ENCODE measurements around the gene SCN4B. TPM values are rescaled to one million over a fixed set of nuclear protein-coding genes. Genes with fewer than 3 reads are reported as not detected.

Gene SCN4B
- total and polyA plus RNA-seq, 4 donors: 0.05 to 0.67 (median 0.42) TPM; not detected in 1

DNA sequence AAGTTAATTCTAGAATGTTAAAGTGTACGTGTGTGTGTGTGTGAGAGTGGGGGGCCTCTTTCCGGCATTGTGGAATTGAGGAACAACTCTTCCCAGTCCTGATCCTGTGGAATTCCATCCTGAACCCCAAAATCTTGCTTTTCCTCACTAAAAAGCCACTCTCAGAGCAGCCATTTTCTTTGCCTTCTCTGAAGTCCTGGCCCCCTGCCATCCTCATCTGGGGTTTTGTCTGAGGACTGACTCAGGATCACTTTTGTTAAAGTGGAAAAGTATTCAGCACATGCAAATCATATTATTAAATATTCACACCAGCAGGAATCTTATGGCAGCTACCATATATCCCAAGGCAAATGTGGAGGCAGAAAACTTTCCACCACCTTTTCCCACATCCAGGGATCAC lies 3.8 kb downstream of the SCN4B start:
- no peak overlapping the region for H3K27ac ChIP-seq (ENCODE audit: low read depth in 1 of 2, low read length in 2 of 2)
- no peak overlapping the region for H3K9ac ChIP-seq (ENCODE audit: low read depth in 1 of 2, low read length in 2 of 2)
- no peak for DNase-seq (ENCODE audit: low spot score)
- no peaks in the 10 kb centered on the region for H3K36me3 ChIP-seq (ENCODE audit: control insufficient read depth in 4 of 4, insufficient read depth in 3 of 4, low read depth in 1 of 4, low read length in 3 of 4)
- H3K27me3 ChIP-seq (ENCODE audit: control insufficient read depth in 4 of 4, insufficient read depth in 4 of 4, low read length in 3 of 4): peaks cover 0 to 7% (median 5%) of the 10 kb centered on the region in 4 donors
- no peak for TF ChIP-seq HNF4A (conservative IDR thresholded peaks at IDR 0.05)
- TF ChIP-seq, protein P1, sequence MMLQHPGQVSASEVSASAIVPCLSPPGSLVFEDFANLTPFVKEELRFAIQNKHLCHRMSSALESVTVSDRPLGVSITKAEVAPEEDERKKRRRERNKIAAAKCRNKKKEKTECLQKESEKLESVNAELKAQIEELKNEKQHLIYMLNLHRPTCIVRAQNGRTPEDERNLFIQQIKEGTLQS (IDR thresholded peaks at IDR 0.05): no peak
- TF ChIP-seq GABPA (IDR thresholded peaks at IDR 0.05 in 1 of 2, conservative IDR thresholded peaks at IDR 0.05 in 1 of 2): no peak
- no peak for TF ChIP-seq TAF1 (conservative IDR thresholded peaks at IDR 0.05)
- TF ChIP-seq, protein P2, sequence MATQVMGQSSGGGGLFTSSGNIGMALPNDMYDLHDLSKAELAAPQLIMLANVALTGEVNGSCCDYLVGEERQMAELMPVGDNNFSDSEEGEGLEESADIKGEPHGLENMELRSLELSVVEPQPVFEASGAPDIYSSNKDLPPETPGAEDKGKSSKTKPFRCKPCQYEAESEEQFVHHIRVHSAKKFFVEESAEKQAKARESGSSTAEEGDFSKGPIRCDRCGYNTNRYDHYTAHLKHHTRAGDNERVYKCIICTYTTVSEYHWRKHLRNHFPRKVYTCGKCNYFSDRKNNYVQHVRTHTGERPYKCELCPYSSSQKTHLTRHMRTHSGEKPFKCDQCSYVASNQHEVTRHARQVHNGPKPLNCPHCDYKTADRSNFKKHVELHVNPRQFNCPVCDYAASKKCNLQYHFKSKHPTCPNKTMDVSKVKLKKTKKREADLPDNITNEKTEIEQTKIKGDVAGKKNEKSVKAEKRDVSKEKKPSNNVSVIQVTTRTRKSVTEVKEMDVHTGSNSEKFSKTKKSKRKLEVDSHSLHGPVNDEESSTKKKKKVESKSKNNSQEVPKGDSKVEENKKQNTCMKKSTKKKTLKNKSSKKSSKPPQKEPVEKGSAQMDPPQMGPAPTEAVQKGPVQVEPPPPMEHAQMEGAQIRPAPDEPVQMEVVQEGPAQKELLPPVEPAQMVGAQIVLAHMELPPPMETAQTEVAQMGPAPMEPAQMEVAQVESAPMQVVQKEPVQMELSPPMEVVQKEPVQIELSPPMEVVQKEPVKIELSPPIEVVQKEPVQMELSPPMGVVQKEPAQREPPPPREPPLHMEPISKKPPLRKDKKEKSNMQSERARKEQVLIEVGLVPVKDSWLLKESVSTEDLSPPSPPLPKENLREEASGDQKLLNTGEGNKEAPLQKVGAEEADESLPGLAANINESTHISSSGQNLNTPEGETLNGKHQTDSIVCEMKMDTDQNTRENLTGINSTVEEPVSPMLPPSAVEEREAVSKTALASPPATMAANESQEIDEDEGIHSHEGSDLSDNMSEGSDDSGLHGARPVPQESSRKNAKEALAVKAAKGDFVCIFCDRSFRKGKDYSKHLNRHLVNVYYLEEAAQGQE (IDR thresholded peaks at IDR 0.05): no peak
- TF ChIP-seq EGR1 (IDR thresholded peaks at IDR 0.05; ENCODE audit: low read depth in 2 of 2): no peak
- TF ChIP-seq SP1 (IDR thresholded peaks at IDR 0.05): no peak
- TF ChIP-seq NR2F2 (IDR thresholded peaks at IDR 0.05): no peak
- TF ChIP-seq, protein P3, sequence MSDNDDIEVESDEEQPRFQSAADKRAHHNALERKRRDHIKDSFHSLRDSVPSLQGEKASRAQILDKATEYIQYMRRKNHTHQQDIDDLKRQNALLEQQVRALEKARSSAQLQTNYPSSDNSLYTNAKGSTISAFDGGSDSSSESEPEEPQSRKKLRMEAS (IDR thresholded peaks at IDR 0.05): no peak
- TF ChIP-seq, protein P4, sequence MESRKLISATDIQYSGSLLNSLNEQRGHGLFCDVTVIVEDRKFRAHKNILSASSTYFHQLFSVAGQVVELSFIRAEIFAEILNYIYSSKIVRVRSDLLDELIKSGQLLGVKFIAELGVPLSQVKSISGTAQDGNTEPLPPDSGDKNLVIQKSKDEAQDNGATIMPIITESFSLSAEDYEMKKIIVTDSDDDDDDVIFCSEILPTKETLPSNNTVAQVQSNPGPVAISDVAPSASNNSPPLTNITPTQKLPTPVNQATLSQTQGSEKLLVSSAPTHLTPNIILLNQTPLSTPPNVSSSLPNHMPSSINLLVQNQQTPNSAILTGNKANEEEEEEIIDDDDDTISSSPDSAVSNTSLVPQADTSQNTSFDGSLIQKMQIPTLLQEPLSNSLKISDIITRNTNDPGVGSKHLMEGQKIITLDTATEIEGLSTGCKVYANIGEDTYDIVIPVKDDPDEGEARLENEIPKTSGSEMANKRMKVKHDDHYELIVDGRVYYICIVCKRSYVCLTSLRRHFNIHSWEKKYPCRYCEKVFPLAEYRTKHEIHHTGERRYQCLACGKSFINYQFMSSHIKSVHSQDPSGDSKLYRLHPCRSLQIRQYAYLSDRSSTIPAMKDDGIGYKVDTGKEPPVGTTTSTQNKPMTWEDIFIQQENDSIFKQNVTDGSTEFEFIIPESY (IDR thresholded peaks at IDR 0.05): no peak
- no peak for TF ChIP-seq YY1 (IDR thresholded peaks at IDR 0.05)
- no peaks in the 10 kb centered on the region for H3K9me3 ChIP-seq (ENCODE audit: control insufficient read depth in 4 of 4, low read length in 3 of 4)
- 87% methylated on average over 2 of the region's 2 CpGs for WGBS
- H3K4me1 ChIP-seq (ENCODE audit: control insufficient read depth in 4 of 4, insufficient read depth in 4 of 4, low read length in 3 of 4): peaks cover 5 to 21% (median 8%) of the 10 kb centered on the region in 4 donors
- H3K4me3 ChIP-seq (ENCODE audit: low read depth in 1 of 3, low read length in 3 of 3): no peak overlapping the region

DNA sequence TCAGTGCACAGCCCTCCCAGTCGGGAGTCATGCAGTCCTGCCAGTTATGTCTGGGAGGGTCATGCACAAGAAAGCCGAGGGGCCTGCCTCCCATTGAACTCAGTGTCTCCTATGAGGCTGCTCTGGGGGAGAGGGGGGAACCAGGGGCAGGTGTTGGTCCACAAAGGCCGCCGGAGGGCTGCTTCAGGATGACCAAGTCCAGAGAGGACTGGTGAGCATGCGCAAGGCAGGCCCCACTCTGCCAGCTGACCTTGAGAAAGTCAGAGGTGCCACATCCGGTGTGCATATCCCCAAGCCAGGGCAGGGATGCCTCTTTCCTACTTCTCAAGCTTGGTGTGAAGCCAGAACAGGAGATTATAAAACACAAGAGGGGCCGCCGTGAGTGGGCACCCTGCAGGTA lies 4.4 kb downstream of the SCN4B start:
- DNase-seq (ENCODE audit: low spot score): no peak
- 88% methylated on average over 8 of the region's 8 CpGs for WGBS
- Histone ChIP-seq H3K4me1 (ENCODE audit: control insufficient read depth in 4 of 4, insufficient read depth in 4 of 4, low read length in 3 of 4) (peaks cover 4 to 21% (median 7%) of the 10 kb centered on the region in 4 donors), H3K36me3 (ENCODE audit: control insufficient read depth in 4 of 4, insufficient read depth in 3 of 4, low read depth in 1 of 4, low read length in 3 of 4) (no peaks in the 10 kb centered on the region), H3K9me3 (ENCODE audit: control insufficient read depth in 4 of 4, low read length in 3 of 4) (no peaks in the 10 kb centered on the region), H3K9ac (ENCODE audit: low read depth in 1 of 2, low read length in 2 of 2) (no peak overlapping the region), H3K27me3 (ENCODE audit: control insufficient read depth in 4 of 4, insufficient read depth in 4 of 4, low read length in 3 of 4) (peaks cover 0 to 5% (median 4%) of the 10 kb centered on the region in 4 donors), H3K27ac (ENCODE audit: low read depth in 1 of 2, low read length in 2 of 2) (no peak overlapping the region), H3K4me3 (ENCODE audit: low read depth in 1 of 3, low read length in 3 of 3) (no peak overlapping the region)
- TF ChIP-seq YY1 (IDR thresholded peaks at IDR 0.05) (no peak), JUND (IDR thresholded peaks at IDR 0.05) (no peak), RAD21 (IDR thresholded peaks at IDR 0.05) (no peak), HNF4A (conservative IDR thresholded peaks at IDR 0.05) (no peak), NR2F2 (IDR thresholded peaks at IDR 0.05) (no peak), SP1 (IDR thresholded peaks at IDR 0.05) (no peak), RXRA (IDR thresholded peaks at IDR 0.05) (no peak)
- TF ChIP-seq, protein P2 (IDR thresholded peaks at IDR 0.05): no peak
- TF ChIP-seq, protein P4 (IDR thresholded peaks at IDR 0.05): no peak
- TF ChIP-seq, protein P5, sequence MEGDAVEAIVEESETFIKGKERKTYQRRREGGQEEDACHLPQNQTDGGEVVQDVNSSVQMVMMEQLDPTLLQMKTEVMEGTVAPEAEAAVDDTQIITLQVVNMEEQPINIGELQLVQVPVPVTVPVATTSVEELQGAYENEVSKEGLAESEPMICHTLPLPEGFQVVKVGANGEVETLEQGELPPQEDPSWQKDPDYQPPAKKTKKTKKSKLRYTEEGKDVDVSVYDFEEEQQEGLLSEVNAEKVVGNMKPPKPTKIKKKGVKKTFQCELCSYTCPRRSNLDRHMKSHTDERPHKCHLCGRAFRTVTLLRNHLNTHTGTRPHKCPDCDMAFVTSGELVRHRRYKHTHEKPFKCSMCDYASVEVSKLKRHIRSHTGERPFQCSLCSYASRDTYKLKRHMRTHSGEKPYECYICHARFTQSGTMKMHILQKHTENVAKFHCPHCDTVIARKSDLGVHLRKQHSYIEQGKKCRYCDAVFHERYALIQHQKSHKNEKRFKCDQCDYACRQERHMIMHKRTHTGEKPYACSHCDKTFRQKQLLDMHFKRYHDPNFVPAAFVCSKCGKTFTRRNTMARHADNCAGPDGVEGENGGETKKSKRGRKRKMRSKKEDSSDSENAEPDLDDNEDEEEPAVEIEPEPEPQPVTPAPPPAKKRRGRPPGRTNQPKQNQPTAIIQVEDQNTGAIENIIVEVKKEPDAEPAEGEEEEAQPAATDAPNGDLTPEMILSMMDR (IDR thresholded peaks at IDR 0.05; ENCODE audit: low read depth, low read length, missing input control): no peak
- TF ChIP-seq, protein P3 (IDR thresholded peaks at IDR 0.05): no peak
- TF ChIP-seq, protein P1 (IDR thresholded peaks at IDR 0.05): no peak
